Measurements from ENCODE around the gene HSPBP1.

Gene HSPBP1

DNA sequence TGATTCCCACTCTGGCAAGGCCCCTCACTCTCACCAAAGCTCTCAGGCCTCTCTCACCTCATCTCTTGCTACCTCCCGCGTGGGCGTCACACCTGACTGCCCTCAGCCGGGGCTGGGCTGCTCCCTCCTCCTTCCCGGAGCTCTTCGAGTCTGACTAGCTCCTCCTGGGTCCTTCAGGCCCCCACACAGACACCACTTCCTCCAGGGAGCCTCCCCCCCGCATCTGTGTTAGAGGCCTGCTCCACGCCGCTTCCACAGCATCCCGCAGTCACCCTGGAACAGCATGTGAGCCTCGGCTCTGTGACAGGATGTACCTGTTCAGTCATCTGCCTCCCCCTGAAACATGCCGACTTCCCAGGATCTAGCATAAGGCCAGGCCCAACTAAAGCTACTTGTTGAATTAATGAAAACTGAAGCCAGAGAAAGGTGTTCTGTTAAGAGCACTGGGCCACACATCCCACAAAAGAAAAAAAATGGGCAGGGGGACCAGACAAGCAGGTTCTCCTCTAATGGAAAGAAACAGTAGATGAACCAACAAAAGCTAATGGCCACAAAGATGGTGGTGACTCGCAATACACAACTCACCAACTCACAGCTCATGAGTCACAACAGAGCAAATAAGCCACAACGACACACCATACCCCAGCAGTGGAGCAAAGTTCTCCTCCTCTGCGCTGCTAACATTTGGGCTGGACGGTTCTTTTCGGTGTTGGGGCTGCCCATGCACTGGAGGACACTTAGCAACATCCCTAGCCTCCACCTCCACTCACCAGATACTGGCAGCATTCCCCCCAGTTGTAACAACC, 24.1 kb downstream of the HSPBP1 start:
- DNase-seq (ENCODE audit: low read depth) = no peak

DNA sequence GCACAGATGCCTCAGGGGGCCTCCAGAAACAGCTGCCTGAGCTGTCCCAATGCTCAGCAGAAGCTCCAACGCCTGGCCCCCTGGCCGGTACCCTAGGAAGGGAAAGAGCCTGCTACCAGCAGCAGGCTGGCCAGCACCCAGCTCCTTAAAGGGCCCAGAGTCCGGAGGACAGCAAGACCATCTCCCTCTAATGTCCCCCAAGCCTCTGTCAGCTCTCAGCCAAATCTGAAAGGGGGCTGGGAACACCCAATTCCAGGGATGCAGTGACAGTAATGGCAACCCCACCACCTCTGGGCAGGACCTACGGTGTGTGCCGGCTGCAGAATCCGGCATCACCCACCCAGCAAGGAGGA, 25.3 kb downstream of the HSPBP1 start:
- DNase-seq (ENCODE audit: low read depth) = no peak

DNA sequence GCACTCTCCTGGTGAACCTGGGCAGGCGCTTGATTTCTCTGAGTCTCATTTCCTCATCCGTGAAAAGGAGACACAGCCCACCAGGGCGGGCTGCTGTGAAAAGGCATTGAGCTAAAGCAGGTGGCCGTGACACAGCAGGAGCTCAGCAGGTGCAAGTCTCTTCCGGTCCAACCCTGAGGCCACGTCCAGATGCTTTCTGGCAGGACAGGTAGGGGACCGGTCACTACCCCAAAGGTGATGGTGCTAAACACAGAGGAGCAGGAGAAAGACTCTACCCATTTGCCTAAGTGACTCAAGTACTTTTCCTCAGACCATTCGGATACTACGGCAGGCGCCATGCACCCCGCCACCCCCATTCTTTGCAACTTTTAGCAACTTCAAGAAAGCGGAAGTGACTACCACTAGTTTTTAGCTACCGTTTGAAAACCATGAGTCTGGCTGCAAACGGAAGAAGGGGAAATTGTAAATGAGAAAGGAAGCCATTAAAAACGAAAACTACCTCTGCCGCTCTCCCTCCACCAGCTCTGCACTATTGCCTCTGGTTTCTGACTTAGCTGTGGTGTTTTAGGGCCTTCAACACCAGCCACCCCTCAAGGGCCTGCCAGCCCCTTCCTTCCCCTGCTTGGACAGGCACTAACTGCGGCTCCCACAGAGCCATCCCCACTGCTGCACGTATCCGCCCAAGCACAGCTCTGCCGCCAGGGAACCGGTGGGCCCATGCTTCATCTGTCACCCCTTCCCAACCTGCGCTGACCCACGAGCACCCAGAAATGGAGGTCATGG, 25.9 kb downstream of the HSPBP1 start:
- DNase-seq (ENCODE audit: low read depth) = no peak

DNA sequence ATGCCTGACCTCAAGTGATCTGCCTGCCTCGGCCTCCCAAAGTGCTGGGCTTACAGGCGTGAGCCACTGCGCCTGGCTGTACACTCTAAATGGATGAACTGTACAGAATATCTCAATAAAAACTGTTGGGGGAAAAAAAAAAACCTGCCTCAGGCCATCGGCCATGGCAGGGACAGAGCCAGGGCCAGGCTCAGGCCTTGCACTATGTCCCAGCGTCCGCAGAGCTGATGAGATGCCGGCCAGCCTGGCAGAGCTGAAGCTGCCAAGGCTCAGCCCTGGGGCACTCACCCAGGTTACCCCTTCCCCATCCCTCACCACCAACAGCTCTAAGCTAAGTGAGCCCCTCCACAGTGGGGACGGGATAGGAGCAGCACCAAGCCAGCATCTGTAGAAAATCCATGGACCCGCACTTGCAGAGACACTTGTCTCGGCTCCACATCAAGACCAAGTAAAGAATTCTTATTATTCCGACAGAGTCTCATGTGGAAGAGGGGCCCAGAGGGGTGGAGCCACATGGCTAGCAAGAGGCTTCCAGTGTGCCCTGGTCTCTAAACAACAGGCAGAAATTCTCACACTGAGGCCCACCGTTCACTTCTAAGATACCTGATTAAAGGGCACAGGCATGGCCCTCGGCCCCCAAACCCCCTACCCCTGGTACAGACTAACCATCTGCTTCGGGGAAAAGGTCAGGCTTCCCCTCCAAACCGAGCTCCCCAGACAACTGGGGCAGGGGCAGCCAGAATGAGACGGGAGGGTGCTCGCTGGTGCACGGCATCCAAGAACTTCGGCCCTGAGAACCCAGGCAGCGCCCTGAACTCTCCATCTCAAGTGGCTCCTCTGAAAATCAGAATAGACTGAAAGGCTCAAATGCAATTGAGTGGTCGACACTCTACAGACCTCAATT, 26.9 kb downstream of the HSPBP1 start:
- DNase-seq (ENCODE audit: low read depth) = no peak

DNA sequence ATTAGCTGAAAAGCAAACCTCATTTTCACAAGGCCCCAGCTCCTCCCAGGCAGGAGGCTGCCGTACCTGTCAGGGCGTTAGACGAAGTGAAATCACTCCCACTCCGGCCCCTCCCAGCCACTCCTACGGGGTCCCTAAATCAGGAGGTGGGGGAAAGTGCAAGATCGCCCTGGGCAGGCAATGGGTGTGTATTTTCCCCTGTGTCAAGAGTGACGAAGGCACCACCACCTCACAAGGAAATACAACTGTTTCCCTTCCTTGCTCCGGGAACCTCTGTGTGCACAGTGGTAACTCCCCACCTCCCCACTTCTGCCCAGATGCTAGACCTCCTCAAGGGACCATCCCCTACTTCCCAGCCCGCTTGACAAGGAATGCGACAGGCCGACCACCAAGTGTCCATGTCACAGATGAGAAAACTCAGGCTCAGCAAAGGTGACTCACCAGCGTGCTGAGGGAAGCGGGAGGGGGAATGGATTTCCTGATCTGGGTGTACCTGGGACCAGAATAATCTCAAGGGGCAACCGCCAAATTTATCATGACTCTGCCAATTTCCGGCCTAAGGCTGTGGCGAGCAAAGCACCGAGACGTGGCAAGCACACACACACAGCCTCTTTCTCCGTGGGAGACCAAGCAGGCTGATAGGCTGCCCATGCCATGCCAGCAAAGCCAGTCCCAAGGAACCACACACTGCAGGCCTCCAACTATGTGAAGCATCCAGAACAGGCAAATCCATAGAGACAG, 28.4 kb downstream of the HSPBP1 start:
- DNase-seq (ENCODE audit: low read depth) = no peak

DNA sequence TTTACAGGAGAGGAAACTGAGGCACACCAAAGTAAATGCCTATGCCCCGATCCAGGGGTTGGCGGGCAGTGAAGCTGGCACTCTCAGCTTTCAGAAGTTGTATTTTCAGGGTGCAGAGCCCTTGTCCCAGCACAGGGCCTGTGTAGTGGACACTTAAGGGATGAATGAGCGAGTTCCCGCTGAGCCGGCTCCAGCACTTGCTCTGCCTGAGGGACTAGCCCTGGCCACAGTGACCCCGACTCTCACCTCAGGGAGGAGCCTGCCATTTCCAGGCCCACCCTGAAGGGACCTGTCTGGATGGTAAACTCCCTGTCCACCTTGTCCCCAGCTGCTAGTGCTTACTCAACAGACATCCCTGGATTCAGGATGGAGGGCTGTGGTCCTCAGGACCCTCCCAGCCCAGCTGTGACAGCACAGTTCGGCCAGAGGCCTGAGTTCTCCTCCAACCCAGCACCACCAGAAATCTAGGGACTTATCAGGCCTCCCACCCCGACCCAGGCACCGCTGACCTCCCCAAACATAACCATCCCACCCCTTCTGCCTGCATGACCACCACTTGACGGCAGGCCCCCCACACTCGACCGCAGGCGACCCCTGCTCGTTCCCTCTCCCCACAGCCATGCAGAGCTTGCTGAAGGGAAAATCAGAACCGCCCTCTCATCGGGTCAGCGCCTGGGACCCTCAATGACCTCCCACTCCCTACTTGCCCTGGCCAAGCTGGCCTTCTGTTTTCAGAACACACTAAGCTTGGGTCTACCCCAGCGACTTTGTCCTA, 29.5 kb downstream of the HSPBP1 start:
- no peak for DNase-seq (ENCODE audit: low read depth)

DNA sequence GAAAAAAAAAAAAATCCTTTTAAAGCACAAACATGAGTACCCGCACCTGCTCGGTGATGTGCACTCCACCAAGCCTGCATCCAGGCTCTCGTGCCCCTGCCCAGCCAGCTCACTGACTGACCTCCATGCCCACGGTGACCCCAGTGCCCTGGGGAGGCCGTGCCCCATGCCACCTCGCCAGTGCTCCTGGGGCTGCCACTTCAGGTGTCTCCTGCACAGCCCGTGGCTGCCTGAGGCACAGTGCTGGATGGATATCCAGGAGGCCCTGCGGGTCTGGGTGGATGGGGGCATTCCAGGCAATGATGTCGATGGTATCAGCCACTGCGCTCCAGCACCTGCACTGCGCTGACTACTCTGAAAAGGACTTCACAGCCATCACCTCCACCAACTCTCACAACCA, 30.1 kb downstream of the HSPBP1 start:
- DNase-seq (ENCODE audit: low read depth) = no peak

DNA sequence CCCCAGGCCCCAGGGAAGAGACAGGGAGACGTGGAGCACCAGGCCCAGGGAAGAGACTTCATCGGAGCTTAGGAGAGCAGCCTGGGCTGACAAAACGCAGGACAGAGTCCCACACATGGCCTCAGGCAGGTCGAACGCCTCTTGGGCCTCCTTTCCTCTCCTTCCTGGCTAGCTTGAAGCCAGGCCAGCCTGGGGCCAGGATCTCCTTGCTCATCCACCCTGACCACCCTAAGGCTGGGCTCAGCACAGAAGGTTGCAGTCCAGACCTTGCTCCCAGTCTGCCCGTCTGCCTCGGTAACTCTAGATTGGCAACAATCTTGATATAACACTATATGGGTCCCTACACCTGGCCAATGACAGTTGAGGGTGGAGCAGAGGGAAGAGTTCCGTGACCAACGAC, 31.2 kb downstream of the HSPBP1 start:
- no peak for DNase-seq (ENCODE audit: low read depth)

DNA sequence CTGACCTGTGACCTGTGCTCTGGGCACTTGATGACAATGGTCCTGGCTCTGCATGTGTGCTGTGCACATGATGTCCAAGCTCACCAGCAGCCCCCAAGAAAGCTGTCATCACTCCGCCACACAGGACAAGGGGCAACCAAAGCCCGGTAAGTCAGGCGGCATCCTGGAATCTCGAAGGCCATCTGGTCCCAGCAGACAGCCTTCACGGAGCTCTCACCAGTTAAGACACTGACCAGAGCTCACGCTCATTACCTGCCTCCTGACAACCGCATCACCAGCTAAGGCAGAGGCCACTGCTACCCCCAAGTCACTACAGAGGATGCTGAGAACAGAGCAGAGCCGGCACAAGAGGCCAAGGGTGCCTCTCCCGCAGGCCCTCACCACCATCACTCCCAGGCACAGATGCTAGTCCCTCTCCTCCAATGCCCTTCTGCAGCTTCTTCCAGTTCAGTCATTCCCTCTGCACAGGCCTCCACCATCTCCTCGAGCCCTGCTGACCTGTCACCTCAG, 31.7 kb downstream of the HSPBP1 start:
- no peak for DNase-seq (ENCODE audit: low read depth)

DNA sequence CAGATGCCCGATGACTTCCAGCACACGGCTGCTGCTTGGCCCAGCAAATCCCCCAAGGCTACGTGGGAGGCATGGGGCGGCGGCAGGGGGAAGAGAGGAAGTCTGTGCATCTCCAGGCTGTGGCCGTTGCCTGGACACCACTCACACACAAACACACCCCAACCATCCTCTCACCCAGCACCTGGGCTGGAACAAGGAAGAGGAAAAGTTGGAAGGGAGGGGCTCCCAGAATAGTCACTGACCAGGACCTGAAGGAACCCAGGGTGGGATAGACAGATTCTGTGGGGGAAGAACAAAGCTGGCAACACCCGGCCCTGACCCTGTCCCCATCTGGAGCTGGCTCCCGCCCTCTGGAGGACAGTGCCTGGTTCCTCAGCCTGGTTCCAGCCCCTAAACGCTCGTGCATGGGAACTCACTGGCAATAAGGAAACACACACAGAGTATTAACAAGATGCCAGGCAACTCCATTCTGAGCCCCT, 32.2 kb downstream of the HSPBP1 start:
- no peak for DNase-seq (ENCODE audit: low read depth)

DNA sequence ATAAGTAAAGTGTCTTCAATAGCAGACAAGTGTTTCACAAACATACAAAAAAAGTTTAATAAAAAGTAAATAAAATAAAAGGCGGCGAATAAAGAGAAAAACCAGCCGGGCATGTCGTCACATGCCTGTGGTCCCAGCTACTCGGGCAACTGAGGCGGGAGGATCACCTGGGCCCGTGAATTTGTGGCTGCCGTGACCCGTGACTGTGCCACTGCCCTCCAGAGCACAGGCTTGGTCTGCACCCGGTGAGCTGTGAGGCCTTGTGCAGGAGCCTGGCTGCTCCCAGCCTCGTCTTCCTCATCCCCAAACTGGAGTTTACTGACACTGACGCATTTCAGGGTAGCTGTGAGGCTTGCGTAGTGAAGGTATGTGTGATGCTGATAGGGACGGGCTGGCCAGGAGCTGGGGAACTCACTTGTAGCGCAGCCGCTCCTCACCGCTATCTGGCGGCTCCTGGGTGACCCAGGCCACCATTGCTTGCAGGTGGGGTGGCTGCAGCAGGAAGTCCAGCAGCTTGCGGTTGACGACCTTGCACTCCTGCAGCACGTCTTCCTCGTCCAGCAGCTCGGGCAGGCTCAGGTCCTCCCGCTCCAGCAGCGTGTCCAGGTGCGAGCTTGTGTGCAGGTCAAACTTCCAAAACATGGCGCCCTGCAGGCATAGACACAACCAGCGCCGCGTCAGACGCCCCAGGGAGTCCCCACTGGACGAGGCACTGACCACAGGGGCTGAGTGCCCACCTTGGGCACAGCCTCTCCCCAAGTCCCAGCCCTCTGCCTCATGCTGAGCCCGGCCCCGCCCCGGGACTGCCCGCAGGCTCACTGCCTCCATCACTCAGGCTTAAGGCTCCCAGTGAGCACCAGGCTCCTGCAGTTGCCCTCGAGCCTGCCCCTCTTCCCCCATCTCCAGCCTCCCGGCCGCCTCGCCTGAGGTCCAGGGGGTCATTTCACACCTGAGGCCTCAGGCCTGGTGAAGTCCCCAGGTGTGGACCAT, 33.2 kb downstream of the HSPBP1 start:
- no peak for DNase-seq (ENCODE audit: low read depth)

DNA sequence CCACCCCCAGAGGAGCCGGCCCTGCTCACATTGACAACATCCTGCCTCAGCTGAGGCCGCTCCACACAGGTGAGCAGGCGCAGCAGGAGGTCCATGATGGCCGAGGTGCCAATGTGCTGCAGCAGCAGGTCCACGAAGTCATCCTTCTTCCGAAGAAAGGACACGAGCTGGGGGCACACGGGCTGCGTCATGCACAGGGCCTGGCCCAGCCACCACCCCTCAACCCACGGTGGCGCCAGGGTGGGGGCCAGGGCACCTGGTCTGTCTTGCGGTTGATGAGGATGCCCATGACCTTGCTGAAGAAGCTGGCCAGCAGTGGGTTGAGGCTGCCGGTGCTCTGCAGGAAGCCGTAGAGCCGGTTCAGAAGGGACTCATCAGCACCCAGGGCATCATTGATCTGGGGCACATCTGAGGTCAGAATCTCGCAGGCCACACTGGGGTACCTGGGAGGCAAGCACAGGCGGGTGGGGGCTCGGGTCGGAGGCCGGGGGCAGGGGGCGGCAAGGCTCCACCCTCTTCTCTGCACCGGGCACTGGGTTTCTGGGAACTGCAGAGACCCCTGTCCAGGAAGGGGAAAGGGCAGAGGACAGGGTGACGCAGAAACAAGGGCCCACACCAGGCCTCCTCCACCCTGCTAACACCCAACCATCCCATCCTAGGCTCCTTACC, 34.5 kb downstream of the HSPBP1 start:
- no peak for DNase-seq (ENCODE audit: low read depth)

DNA sequence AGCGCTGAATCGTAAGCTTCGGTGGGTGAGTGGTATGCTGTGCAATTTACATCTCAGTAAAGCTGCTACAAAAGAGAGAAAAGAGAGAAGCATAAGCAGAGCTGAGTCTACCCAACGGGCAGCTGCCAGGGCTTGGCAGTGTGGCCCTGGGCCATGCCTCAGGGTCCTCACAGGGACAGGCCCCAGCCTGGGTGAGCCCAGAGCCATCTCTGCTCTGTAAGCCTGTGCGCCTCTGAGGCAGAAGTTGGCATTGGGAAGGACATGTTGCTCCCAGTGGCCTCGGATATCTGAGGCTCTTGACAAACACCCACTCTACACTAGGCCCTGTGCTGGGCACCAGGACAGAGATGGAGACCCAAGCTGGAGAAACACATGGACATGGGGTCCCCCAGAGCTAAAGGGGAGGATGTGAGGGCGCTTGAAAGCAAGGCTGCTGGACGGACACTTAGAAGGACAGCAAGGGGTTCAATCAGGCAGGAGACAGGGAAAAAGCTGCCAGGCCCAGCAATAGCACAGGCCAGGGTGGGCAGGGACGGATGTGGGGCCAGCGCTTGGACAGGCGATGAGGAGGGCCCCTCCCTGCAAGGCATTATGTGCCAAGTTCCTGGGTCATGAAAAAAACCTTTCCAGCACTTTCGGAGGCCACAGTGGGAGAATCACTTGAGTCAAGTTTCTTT, 35.8 kb downstream of the HSPBP1 start:
- no peak for DNase-seq (ENCODE audit: low read depth)

DNA sequence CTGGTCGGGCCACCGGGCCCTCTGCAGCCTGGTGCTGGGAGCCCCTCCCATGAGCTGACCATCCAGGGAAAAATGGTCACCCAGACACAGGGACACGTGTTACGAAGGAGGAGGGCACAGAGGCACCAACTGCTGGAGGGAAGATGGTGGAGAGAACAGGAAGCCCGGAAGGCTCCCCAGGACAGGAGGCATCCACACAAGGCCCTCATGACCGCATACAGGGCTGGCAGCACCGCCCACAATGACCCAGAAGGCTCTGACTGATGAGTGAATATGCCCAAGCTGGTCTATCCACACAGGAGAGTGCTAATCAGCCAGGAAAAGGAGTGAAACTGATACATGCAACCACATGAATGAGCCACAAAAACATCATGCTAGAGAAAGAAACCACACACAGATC, 37.4 kb downstream of the HSPBP1 start:
- DNase-seq (ENCODE audit: low read depth) = no peak

DNA sequence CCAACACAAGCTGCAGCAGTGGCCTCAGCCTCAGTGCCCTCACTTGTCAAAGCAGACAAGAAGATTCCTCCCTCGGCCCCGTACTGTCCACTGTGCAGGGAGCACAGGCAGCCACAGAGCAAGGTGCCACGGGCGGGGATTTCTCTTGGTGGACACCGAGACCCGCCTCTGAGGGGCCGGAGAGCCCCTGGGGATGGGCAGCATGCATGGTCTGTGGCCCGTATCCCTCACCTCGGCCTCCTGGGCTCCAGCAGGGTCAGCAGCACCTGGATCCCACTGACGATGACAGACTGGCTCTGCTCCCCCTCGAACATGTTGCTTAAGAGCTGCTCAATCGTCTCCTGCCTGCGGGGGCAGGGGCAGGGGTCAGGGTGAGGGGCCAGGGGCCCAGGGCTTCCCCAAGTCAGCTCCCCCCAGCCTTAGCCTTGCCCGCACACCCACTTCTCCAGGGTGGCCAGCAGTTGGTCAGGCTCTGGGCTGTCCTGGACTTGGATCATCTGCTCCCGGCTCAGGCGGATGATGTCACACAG, 37.9 kb downstream of the HSPBP1 start:
- DNase-seq (ENCODE audit: low read depth) = no peak

DNA sequence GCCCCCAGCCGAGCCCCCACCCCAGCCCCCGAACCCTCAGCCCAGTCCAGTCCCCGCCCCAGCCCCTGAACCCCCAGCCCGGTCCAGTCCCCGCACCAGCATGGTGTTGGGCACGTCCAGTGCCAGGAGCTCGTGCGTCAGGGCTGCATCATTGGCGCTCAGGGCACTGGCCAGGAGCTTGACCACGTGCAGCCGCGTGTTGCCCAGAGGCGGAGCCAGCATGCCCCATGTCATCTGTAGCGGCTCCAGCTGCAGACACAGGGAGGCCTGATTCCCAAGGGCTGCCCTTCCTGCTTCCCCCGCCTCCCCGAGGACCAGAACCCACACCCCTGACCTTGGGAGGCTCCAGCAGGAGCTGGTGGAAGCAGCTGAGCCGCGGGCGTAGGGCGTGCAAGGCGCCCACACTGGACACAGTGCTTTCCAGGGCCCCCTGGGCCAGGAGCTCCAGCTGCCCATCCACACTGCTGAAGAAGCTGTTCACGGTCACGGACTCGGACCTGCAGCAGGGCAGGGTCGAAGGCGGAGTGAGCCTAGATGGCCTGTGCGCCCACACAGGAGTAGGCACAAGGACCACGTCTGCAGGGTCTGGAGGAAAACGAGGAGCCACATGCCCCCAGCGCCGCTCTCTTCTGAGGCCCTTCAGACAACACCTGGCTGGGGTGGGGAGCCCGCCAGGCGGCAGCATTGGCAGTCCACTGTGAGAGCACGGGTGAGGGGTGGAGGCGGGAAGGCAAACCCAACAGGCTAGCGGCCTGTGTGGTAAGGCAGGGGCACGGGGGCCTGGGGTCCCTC, 38.6 kb downstream of the HSPBP1 start:
- DNase-seq (ENCODE audit: low read depth) = no peak

DNA sequence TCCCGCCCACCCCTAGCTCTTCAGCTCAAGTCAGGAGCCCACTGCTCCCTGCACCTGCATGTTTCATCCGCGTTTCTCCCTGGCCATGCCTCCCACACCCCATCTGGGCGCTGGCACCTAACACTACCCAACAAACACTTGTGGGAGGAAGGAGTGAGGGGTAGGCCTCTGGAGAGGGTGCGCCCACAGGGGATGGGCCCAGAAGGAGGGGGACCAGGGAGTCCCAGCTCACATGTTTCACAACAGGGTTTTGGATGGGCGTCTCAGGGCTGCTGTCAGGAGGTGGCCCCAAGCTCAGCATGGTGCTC, 39.2 kb downstream of the HSPBP1 start:
- DNase-seq (ENCODE audit: low read depth) = no peak
